ENCODE data around the gene TRMT11.
A peak's percentile ranks its signal among the peaks of the same experiment; 100 is the strongest.

Gene TRMT11

DNA sequence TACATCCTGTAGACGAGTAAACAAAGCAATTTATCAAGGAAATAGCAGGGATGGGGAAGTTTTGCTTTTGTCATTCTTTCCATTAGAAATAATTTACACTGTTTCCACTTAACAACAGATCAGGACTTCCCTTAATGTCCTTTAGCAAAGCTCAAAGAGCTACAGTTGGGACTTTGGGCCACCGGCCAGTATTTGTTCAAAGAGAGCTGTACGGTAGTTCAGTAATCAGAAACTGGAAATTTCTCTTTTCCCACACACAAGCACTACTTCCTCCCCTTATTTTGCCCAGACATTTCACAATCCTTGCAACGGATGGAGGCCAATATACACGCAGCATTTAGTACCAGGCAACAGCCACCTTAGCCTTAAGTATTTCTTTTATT lies 41.9 kb upstream of the TRMT11 start:
- no peak overlapping the region for H3K4me3 ChIP-seq (replicated peaks; ENCODE audit: insufficient read depth, low read length)
- peak overlapping the region; percentile 61 for H3K27ac ChIP-seq (replicated peaks)
- DNase-seq (ENCODE audit: low read depth in 1 of 2, low spot score in 1 of 2): peak; percentile 47 to 78
- H3K27me3 ChIP-seq (ENCODE audit: insufficient read depth, poor library complexity, severe bottlenecking): no peaks in the 10 kb centered on the region
- peak; percentile 62 for TF ChIP-seq SPI1 (IDR thresholded peaks at IDR 0.05; ENCODE audit: borderline replicate concordance, low read depth)
- TF ChIP-seq, protein P1, sequence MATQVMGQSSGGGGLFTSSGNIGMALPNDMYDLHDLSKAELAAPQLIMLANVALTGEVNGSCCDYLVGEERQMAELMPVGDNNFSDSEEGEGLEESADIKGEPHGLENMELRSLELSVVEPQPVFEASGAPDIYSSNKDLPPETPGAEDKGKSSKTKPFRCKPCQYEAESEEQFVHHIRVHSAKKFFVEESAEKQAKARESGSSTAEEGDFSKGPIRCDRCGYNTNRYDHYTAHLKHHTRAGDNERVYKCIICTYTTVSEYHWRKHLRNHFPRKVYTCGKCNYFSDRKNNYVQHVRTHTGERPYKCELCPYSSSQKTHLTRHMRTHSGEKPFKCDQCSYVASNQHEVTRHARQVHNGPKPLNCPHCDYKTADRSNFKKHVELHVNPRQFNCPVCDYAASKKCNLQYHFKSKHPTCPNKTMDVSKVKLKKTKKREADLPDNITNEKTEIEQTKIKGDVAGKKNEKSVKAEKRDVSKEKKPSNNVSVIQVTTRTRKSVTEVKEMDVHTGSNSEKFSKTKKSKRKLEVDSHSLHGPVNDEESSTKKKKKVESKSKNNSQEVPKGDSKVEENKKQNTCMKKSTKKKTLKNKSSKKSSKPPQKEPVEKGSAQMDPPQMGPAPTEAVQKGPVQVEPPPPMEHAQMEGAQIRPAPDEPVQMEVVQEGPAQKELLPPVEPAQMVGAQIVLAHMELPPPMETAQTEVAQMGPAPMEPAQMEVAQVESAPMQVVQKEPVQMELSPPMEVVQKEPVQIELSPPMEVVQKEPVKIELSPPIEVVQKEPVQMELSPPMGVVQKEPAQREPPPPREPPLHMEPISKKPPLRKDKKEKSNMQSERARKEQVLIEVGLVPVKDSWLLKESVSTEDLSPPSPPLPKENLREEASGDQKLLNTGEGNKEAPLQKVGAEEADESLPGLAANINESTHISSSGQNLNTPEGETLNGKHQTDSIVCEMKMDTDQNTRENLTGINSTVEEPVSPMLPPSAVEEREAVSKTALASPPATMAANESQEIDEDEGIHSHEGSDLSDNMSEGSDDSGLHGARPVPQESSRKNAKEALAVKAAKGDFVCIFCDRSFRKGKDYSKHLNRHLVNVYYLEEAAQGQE (IDR thresholded peaks at IDR 0.05; ENCODE audit: insufficient replicate concordance, low read depth): no peak

DNA sequence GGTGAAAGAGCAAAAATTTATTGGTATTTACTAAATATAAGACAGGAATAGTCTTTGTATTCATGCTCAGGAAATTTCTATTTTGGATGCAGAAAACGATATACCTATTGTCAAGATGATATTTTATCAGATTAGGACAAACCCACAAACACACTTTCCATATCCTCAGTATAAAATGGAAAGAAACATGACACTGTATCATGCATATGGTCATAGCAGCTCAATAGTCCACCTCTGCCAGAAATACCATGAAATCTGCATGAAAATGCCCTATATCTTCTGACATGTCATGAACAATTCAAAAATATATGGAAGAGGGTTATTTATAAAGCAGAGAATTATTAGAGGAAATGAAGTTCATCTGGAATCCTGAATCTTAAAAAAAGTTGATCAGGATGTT lies 41.4 kb upstream of the TRMT11 start:
- no peaks in the 10 kb centered on the region for H3K27me3 ChIP-seq (ENCODE audit: insufficient read depth, poor library complexity, severe bottlenecking)
- no peak overlapping the region for H3K4me3 ChIP-seq (replicated peaks; ENCODE audit: insufficient read depth, low read length)
- no peak for DNase-seq (ENCODE audit: low read depth in 1 of 2, low spot score in 1 of 2)
- peak overlapping the region; percentile 61 for H3K27ac ChIP-seq (replicated peaks)
- no peak for TF ChIP-seq POLR2AphosphoS5 (IDR thresholded peaks at IDR 0.05; ENCODE audit: low read depth)
- TF ChIP-seq, protein P2, sequence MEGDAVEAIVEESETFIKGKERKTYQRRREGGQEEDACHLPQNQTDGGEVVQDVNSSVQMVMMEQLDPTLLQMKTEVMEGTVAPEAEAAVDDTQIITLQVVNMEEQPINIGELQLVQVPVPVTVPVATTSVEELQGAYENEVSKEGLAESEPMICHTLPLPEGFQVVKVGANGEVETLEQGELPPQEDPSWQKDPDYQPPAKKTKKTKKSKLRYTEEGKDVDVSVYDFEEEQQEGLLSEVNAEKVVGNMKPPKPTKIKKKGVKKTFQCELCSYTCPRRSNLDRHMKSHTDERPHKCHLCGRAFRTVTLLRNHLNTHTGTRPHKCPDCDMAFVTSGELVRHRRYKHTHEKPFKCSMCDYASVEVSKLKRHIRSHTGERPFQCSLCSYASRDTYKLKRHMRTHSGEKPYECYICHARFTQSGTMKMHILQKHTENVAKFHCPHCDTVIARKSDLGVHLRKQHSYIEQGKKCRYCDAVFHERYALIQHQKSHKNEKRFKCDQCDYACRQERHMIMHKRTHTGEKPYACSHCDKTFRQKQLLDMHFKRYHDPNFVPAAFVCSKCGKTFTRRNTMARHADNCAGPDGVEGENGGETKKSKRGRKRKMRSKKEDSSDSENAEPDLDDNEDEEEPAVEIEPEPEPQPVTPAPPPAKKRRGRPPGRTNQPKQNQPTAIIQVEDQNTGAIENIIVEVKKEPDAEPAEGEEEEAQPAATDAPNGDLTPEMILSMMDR (IDR thresholded peaks at IDR 0.05; ENCODE audit: insufficient read depth, low read length): no peak
- TF ChIP-seq, protein P1 (IDR thresholded peaks at IDR 0.05; ENCODE audit: insufficient replicate concordance, low read depth): no peak
- TF ChIP-seq GABPA (IDR thresholded peaks at IDR 0.05; ENCODE audit: low read depth): no peak
- no peak for TF ChIP-seq SPI1 (IDR thresholded peaks at IDR 0.05; ENCODE audit: borderline replicate concordance, low read depth)

DNA sequence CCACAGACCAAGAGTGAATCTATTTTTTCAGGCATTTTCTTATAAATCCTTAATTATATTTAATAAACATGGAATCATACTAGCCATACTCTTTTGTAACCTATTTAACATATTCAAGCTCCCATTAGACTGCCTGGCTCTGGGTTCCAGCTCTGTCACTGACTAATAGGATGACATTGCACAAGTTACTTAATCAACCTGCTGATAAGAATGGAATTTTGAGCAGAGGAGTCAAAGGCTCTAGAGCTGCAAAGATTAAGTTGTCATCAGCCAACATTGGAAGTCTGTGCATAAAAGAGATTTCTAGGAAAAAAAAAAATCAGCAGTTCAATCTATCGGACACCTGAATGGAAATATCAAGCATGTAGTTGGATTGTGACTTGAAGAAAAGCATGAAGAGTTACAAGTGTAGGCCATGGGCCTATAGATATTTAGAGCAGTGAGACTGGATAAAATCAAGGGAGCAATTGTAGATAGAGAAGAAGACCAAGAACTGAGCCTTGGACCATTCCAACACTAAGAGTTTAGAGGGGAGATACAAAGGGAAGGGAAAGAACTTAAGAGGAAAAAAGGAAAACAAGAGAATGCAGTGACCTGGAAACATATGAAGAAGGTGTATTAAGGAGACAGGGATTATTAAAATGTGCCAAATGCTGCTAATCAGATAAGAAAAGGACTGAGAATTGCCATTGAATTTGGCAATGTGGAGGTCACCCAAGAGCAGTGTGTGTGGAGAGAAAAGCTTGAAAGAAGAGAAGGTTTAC lies 40.8 kb upstream of the TRMT11 start:
- Histone ChIP-seq H3K27ac (replicated peaks) (peak overlapping the region; percentile 61; the same call in 1 of the 2 replicates), H3K4me3 (replicated peaks; ENCODE audit: insufficient read depth, low read length) (no peak overlapping the region)
- TF ChIP-seq POLR2AphosphoS5 (IDR thresholded peaks at IDR 0.05; ENCODE audit: low read depth) (no peak), GABPA (IDR thresholded peaks at IDR 0.05; ENCODE audit: low read depth) (no peak), SPI1 (IDR thresholded peaks at IDR 0.05; ENCODE audit: borderline replicate concordance, low read depth) (no peak)
- TF ChIP-seq, protein P2 (IDR thresholded peaks at IDR 0.05; ENCODE audit: insufficient read depth, low read length): no peak
- TF ChIP-seq, protein P1 (IDR thresholded peaks at IDR 0.05; ENCODE audit: insufficient replicate concordance, low read depth): no peak

More for the DNA sequence above, 40.8 kb upstream of the TRMT11 start:
- H3K27me3 ChIP-seq (ENCODE audit: insufficient read depth, poor library complexity, severe bottlenecking): no peaks in the 10 kb centered on the region
- no peak for DNase-seq (ENCODE audit: low read depth in 1 of 2, low spot score in 1 of 2)
